ENCODE results near the gene SARNP. TPM values are rescaled to one million over a fixed set of nuclear protein-coding genes. Genes with fewer than 3 reads are reported as not detected.
"Not testable (repeated sequence)": the region's sequence is repeated elsewhere in the genome, so short reads cannot be mapped to it uniquely, and the experiment has no call there.

SARNP gene, protein sequence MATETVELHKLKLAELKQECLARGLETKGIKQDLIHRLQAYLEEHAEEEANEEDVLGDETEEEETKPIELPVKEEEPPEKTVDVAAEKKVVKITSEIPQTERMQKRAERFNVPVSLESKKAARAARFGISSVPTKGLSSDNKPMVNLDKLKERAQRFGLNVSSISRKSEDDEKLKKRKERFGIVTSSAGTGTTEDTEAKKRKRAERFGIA
- polyA plus RNA-seq (2013, experiment 1 of 2), result 184 TPM
- polyA plus RNA-seq (2013, experiment 2 of 2), result 201 TPM

DNA sequence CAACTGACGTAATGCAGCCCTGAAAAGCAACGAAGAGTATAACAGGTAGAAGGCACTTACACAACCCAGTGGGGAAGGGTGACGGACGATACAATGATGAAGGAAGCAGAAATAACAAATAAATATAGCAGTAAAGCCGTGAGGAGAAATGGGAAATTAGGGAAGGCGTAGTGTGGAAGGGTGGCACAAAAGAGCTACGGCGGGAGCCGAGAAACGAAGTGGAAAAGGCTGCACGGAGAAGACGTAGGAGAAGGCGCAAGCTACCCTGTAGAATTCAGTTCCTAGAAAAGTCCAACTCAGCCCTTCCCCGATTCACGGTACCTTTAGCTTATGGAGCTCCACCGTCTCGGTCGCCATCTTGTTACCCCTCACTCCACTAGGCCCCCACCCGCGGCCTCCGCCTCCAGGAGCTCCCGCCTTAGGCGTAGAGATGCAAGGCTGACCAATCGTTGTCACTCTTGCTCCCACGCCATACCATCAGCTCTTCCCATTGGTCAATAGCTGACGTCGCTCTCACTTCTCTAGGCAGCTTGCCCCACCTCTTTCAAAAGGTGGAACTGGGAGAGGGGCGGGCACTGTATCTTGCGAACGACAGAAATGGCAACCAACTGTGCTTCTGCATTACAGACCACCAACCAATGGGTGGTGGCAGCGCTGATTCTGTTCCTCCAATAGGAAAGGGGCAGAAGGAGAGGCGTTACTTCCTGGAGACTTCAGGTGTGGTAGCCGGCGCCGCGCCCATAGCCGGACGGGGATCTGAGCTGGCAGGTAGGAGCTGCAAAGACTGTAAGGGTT, at the start of gene SARNP, which contains the start of gene ORMDL2:
Gene SARNP, minus strand, starts transcription at position 380 of the 795 bp plus-strand sequence. Its CDS starts 23 bp downstream, at position 357.
Gene ORMDL2, plus strand, starts transcription at position 697 of the 795 bp plus-strand sequence. CDS start 959 bp downstream, outside the sequence.
- H3K27me3 ChIP-seq (ENCODE audit: control insufficient read depth in 1 of 2, insufficient read depth in 1 of 2, low read length in 2 of 2), result no peaks in the 10 kb centered on the region

DNA sequence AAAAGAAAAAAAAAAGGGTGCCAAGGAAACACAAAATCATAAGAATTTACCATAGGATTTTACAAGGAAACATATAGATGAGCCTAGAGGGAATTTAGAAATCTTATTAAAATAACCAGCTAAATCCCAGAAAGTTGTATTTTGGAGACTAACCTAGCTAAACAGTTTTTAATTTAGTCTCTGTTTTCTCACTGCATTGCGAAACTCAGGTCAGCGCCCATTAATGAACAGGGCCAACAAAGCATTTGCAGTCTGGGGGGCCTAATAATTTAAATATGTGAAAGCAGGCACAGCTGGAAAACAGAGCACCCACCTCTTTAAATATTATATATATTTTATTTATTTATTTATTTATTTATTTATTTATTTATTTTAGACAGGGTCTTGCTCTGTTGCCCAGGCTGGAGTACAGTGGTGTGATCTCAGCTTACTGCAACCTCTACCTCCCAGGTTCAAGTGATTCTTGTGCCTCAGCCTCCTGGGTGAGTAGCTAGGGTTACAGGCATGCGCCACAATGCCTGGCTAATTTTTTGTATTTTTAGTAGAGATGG, 49.0 kb upstream of the SARNP start:
- not testable (repeated sequence) for H3K4me2 ChIP-seq (ENCODE audit: low read length, poor library complexity, severe bottlenecking); H3K9ac ChIP-seq (ENCODE audit: low read length); H3K4ac ChIP-seq (ENCODE audit: low read depth in 1 of 2, low read length in 2 of 2); H3K36me3 ChIP-seq (ENCODE audit: control insufficient read depth in 1 of 2, insufficient read depth in 2 of 2, low read depth in 1 of 2, low read length in 2 of 2); H3K23ac ChIP-seq (ENCODE audit: low read length in 2 of 2); H2BK12ac ChIP-seq (ENCODE audit: low read length in 2 of 2); H3K18ac ChIP-seq (ENCODE audit: low read depth in 1 of 2, low read length in 2 of 2); H3K9me3 ChIP-seq (ENCODE audit: control insufficient read depth, low read length); H2BK5ac ChIP-seq (ENCODE audit: low read depth, low read length, poor library complexity, severe bottlenecking); H2AK5ac ChIP-seq (ENCODE audit: low read length, severe bottlenecking); H3K4me3 ChIP-seq (ENCODE audit: insufficient read depth in 1 of 2, low read depth in 1 of 2, low read length in 2 of 2); H2BK15ac ChIP-seq (ENCODE audit: low read depth, poor library complexity, severe bottlenecking); DNase-seq; H2BK120ac ChIP-seq (ENCODE audit: low read depth, low read length); H3K27me3 ChIP-seq (ENCODE audit: control insufficient read depth in 1 of 2, insufficient read depth in 1 of 2, low read length in 2 of 2); H3K4me1 ChIP-seq (ENCODE audit: control insufficient read depth, insufficient read depth, low read depth, low read length); H3K79me1 ChIP-seq (replicated peaks; ENCODE audit: low read length, poor library complexity, severe bottlenecking); H4K8ac ChIP-seq (ENCODE audit: low read length); H3K14ac ChIP-seq (ENCODE audit: low read length in 2 of 2); H3K27ac ChIP-seq (ENCODE audit: low read length, poor library complexity, severe bottlenecking); H2AFZ ChIP-seq (ENCODE audit: low read depth, low read length); H4K91ac ChIP-seq (ENCODE audit: low read length)
- WGBS, result 100% methylated on average over 3 of the region's 3 CpGs

More for the DNA sequence above, at the start of gene SARNP, which contains the start of gene ORMDL2:
- H3K4me1 ChIP-seq (ENCODE audit: control insufficient read depth, insufficient read depth, low read depth, low read length), result peaks cover 9% of the 10 kb centered on the region
- peak within 1 kb of the TSS; percentile 84 for H3K4me2 ChIP-seq (ENCODE audit: low read length, poor library complexity, severe bottlenecking)
- H3K18ac ChIP-seq (ENCODE audit: low read depth in 1 of 2, low read length in 2 of 2), result peak within 1 kb of the TSS; percentile 52 to 83
- H3K14ac ChIP-seq (ENCODE audit: low read length in 2 of 2), result no peak within 1 kb of the TSS
- peak within 1 kb of the TSS; percentile 81 for H4K91ac ChIP-seq (ENCODE audit: low read length)
- H2BK12ac ChIP-seq (ENCODE audit: low read length in 2 of 2), result peak within 1 kb of the TSS in 1 of 2 experiments; percentile 67
- H3K79me1 ChIP-seq (replicated peaks; ENCODE audit: low read length, poor library complexity, severe bottlenecking), result peaks cover 17% of the 10 kb centered on the region
- no peaks in the 10 kb centered on the region for H3K9me3 ChIP-seq (ENCODE audit: control insufficient read depth, low read length)
- peak within 1 kb of the TSS; percentile 81 to 93 for H3K4ac ChIP-seq (ENCODE audit: low read depth in 1 of 2, low read length in 2 of 2)
- peak within 1 kb of the TSS; percentile 94 for H4K8ac ChIP-seq (ENCODE audit: low read length)
- peak within 1 kb of the TSS; percentile 57 for H2BK15ac ChIP-seq (ENCODE audit: low read depth, poor library complexity, severe bottlenecking)
- peak; percentile 100 for DNase-seq
- WGBS, result under 1% methylated on average over 38 of the region's 38 CpGs
- H3K27ac ChIP-seq (ENCODE audit: low read length, poor library complexity, severe bottlenecking), result peak within 1 kb of the TSS; percentile 86
- no peak within 1 kb of the TSS for H2BK5ac ChIP-seq (ENCODE audit: low read depth, low read length, poor library complexity, severe bottlenecking)
- peak within 1 kb of the TSS; percentile 68 for H2AK5ac ChIP-seq (ENCODE audit: low read length, severe bottlenecking)
- peak within 1 kb of the TSS in 1 of 2 experiments; percentile 41 for H3K23ac ChIP-seq (ENCODE audit: low read length in 2 of 2)
- H3K4me3 ChIP-seq (ENCODE audit: insufficient read depth in 1 of 2, low read depth in 1 of 2, low read length in 2 of 2), result peak within 1 kb of the TSS; percentile 85 to 97
- peak within 1 kb of the TSS; percentile 15 for H2AFZ ChIP-seq (ENCODE audit: low read depth, low read length)
- peak within 1 kb of the TSS; percentile 97 for H3K9ac ChIP-seq (ENCODE audit: low read length)
- peaks cover 26 to 66% of the 10 kb centered on the region in 2 experiments for H3K36me3 ChIP-seq (ENCODE audit: control insufficient read depth in 1 of 2, insufficient read depth in 2 of 2, low read depth in 1 of 2, low read length in 2 of 2)
- H2BK120ac ChIP-seq (ENCODE audit: low read depth, low read length), result no peak within 1 kb of the TSS

DNA sequence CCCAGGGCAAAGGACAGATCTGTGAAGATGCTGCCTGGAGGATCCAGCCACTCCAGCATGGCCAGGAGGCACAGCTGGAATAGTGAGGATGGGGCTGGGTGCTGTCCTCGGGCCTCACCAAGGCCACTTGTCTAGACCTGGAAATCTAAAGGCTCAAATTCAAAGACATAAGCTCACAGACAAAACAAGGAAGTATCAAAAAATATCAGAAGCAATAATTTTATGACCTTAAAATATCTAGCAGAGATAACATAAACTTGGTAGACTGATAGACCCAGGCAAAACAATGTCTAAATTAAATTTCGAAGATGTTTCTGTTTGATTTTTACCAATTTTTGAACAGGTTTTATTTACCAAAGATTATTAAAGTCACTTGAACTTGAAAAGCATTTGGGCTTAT, 47.8 kb upstream of the SARNP start:
- no peaks in the 10 kb centered on the region for H3K36me3 ChIP-seq (ENCODE audit: control insufficient read depth in 1 of 2, insufficient read depth in 2 of 2, low read depth in 1 of 2, low read length in 2 of 2)
- no peak for DNase-seq
- H3K4me3 ChIP-seq (ENCODE audit: insufficient read depth in 1 of 2, low read depth in 1 of 2, low read length in 2 of 2), result no peak overlapping the region
- no peaks in the 10 kb centered on the region for H3K27me3 ChIP-seq (ENCODE audit: control insufficient read depth in 1 of 2, insufficient read depth in 1 of 2, low read length in 2 of 2)
- H3K14ac ChIP-seq (ENCODE audit: low read length in 2 of 2), result no peak overlapping the region
- H3K4me2 ChIP-seq (ENCODE audit: low read length, poor library complexity, severe bottlenecking), result no peak overlapping the region
- no peaks in the 10 kb centered on the region for H3K4me1 ChIP-seq (ENCODE audit: control insufficient read depth, insufficient read depth, low read depth, low read length)
- H2BK12ac ChIP-seq (ENCODE audit: low read length in 2 of 2), result no peak overlapping the region
- no peaks in the 10 kb centered on the region for H3K9me3 ChIP-seq (ENCODE audit: control insufficient read depth, low read length)
- H3K23ac ChIP-seq (ENCODE audit: low read length in 2 of 2), result no peak overlapping the region
- no peak overlapping the region for H3K4ac ChIP-seq (ENCODE audit: low read depth in 1 of 2, low read length in 2 of 2)
- H2BK15ac ChIP-seq (ENCODE audit: low read depth, poor library complexity, severe bottlenecking), result no peak overlapping the region
- no peak overlapping the region for H2BK120ac ChIP-seq (ENCODE audit: low read depth, low read length)
- H3K79me1 ChIP-seq (replicated peaks; ENCODE audit: low read length, poor library complexity, severe bottlenecking), result no peaks in the 10 kb centered on the region
- 89% methylated on average over 1 of the region's 2 CpGs for WGBS
- no peak overlapping the region for H2AFZ ChIP-seq (ENCODE audit: low read depth, low read length)
- no peak overlapping the region for H2BK5ac ChIP-seq (ENCODE audit: low read depth, low read length, poor library complexity, severe bottlenecking)
- no peak overlapping the region for H3K18ac ChIP-seq (ENCODE audit: low read depth in 1 of 2, low read length in 2 of 2)
- no peak overlapping the region for H3K9ac ChIP-seq (ENCODE audit: low read length)
- H4K8ac ChIP-seq (ENCODE audit: low read length), result no peak overlapping the region
- no peak overlapping the region for H3K27ac ChIP-seq (ENCODE audit: low read length, poor library complexity, severe bottlenecking)
- H2AK5ac ChIP-seq (ENCODE audit: low read length, severe bottlenecking), result no peak overlapping the region
- no peak overlapping the region for H4K91ac ChIP-seq (ENCODE audit: low read length)

DNA sequence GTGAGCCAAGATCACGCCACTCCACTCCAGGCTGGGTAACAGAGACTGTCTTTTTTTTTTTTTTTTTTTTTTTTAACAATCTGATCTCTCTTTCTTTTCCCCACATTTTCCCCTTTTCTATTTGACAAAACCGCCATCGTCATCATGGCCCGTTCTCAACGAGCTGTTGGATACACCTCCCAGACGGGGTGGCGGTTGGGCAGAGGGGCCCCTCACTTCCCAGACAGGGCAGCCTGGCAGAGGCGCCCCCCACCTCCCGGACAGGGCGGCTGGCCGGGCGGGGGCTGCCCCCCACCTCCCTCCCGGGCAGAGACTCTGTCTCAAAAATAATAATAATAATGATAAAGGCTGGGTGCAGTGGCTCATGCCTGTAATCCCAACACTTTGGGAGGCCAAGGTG, 45.4 kb upstream of the SARNP start:
- H4K8ac ChIP-seq (ENCODE audit: low read length); H3K23ac ChIP-seq (ENCODE audit: low read length in 2 of 2); H2BK15ac ChIP-seq (ENCODE audit: low read depth, poor library complexity, severe bottlenecking); H4K91ac ChIP-seq (ENCODE audit: low read length); H3K4me3 ChIP-seq (ENCODE audit: insufficient read depth in 1 of 2, low read depth in 1 of 2, low read length in 2 of 2); H2AK5ac ChIP-seq (ENCODE audit: low read length, severe bottlenecking); H2BK120ac ChIP-seq (ENCODE audit: low read depth, low read length); H3K14ac ChIP-seq (ENCODE audit: low read length in 2 of 2); H3K18ac ChIP-seq (ENCODE audit: low read depth in 1 of 2, low read length in 2 of 2); H2BK12ac ChIP-seq (ENCODE audit: low read length in 2 of 2); H2BK5ac ChIP-seq (ENCODE audit: low read depth, low read length, poor library complexity, severe bottlenecking); H2AFZ ChIP-seq (ENCODE audit: low read depth, low read length); H3K36me3 ChIP-seq (ENCODE audit: control insufficient read depth in 1 of 2, insufficient read depth in 2 of 2, low read depth in 1 of 2, low read length in 2 of 2); H3K27ac ChIP-seq (ENCODE audit: low read length, poor library complexity, severe bottlenecking); H3K4ac ChIP-seq (ENCODE audit: low read depth in 1 of 2, low read length in 2 of 2); DNase-seq; H3K27me3 ChIP-seq (ENCODE audit: control insufficient read depth in 1 of 2, insufficient read depth in 1 of 2, low read length in 2 of 2); H3K9me3 ChIP-seq (ENCODE audit: control insufficient read depth, low read length); H3K4me2 ChIP-seq (ENCODE audit: low read length, poor library complexity, severe bottlenecking); H3K79me1 ChIP-seq (replicated peaks; ENCODE audit: low read length, poor library complexity, severe bottlenecking); H3K9ac ChIP-seq (ENCODE audit: low read length); H3K4me1 ChIP-seq (ENCODE audit: control insufficient read depth, insufficient read depth, low read depth, low read length): not testable (repeated sequence)
- 98% methylated on average over 8 of the region's 13 CpGs for WGBS

Measured in mesenchymal stem cell (in vitro differentiated cells and primary cell).